ENCODE results near the gene BLTP1. TPM values are rescaled to one million over a fixed set of nuclear protein-coding genes. Genes with fewer than 3 reads are reported as not detected.

BLTP1 gene
- total and polyA plus RNA-seq, 2 of the 13 experiments (the other 11 are each of a cell fraction or from before 2014, with no cell fraction given), result 27.7 to 33.1 TPM

DNA sequence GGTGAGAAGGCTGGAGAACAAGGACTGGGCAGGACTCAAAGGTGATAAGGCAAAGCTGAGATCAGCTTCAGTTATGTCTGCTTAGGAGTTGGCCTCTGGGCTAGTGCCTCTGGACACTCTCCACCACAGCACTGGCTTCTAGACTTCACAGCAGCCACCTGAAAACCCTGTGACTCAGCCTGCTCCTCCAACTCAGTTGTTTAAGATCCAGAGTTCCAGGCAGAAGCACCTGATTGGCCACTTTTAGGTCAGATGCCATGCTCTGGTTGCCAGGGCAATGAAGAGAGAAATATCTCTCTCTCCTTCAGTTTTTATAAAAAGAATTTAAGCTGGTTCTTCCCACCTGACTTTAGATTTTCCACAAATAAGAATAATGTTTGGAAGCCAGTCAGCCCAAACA is 47.9 kb upstream of the BLTP1 start (continued):
- TF ChIP-seq MAF1 (CRISPR knock-in tag; IDR thresholded peaks at IDR 0.05; ENCODE audit: borderline replicate concordance), result no peak
- no peak for TF ChIP-seq ZNF891 (CRISPR knock-in tag; IDR thresholded peaks at IDR 0.05)
- TF ChIP-seq STAT6 (CRISPR knock-in tag; IDR thresholded peaks at IDR 0.05; ENCODE audit: borderline replicate concordance), result no peak
- no peak for TF ChIP-seq MATR3 (CRISPR knock-in tag; IDR thresholded peaks at IDR 0.05)
- TF ChIP-seq, protein P1, sequence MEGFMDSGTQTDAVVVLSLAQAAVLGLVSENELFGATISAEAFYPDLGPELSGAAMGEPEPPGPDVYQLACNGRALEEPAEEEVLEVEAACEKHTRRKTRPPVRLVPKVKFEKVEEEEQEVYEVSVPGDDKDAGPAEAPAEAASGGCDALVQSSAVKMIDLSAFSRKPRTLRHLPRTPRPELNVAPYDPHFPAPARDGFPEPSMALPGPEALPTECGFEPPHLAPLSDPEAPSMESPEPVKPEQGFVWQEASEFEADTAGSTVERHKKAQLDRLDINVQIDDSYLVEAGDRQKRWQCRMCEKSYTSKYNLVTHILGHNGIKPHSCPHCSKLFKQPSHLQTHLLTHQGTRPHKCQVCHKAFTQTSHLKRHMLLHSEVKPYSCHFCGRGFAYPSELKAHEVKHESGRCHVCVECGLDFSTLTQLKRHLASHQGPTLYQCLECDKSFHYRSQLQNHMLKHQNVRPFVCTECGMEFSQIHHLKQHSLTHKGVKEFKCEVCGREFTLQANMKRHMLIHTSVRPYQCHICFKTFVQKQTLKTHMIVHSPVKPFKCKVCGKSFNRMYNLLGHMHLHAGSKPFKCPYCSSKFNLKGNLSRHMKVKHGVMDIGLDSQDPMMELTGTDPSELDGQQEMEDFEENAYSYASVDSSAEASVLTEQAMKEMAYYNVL (CRISPR knock-in tag; IDR thresholded peaks at IDR 0.05; ENCODE audit: borderline replicate concordance), result no peak
- no peak for TF ChIP-seq WIZ (CRISPR knock-in tag; IDR thresholded peaks at IDR 0.05)
- TF ChIP-seq ZC3H13 (CRISPR knock-in tag; IDR thresholded peaks at IDR 0.05), result no peak
- no peak for TF ChIP-seq ZNF569 (CRISPR knock-in tag; IDR thresholded peaks at IDR 0.05; ENCODE audit: borderline replicate concordance)
- no peak for TF ChIP-seq HNF4G (IDR thresholded peaks at IDR 0.05; ENCODE audit: borderline replicate concordance, low read depth, low read length)
- TF ChIP-seq HNF4G (CRISPR knock-in tag; IDR thresholded peaks at IDR 0.05; ENCODE audit: borderline replicate concordance, low read depth), result no peak
- TF ChIP-seq, protein P2, sequence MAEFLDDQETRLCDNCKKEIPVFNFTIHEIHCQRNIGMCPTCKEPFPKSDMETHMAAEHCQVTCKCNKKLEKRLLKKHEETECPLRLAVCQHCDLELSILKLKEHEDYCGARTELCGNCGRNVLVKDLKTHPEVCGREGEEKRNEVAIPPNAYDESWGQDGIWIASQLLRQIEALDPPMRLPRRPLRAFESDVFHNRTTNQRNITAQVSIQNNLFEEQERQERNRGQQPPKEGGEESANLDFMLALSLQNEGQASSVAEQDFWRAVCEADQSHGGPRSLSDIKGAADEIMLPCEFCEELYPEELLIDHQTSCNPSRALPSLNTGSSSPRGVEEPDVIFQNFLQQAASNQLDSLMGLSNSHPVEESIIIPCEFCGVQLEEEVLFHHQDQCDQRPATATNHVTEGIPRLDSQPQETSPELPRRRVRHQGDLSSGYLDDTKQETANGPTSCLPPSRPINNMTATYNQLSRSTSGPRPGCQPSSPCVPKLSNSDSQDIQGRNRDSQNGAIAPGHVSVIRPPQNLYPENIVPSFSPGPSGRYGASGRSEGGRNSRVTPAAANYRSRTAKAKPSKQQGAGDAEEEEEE (CRISPR knock-in tag; IDR thresholded peaks at IDR 0.05; ENCODE audit: borderline replicate concordance), result no peak
- TF ChIP-seq, protein P3, sequence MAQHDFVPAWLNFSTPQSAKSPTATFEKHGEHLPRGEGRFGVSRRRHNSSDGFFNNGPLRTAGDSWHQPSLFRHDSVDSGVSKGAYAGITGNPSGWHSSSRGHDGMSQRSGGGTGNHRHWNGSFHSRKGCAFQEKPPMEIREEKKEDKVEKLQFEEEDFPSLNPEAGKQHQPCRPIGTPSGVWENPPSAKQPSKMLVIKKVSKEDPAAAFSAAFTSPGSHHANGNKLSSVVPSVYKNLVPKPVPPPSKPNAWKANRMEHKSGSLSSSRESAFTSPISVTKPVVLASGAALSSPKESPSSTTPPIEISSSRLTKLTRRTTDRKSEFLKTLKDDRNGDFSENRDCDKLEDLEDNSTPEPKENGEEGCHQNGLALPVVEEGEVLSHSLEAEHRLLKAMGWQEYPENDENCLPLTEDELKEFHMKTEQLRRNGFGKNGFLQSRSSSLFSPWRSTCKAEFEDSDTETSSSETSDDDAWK (CRISPR knock-in tag; IDR thresholded peaks at IDR 0.05), result no peak

Data from HepG2 (cell line).